KMS-11 (cell line): ENCODE results near the gene ABHD12B.

Experiments
- H2AFZ ChIP-seq: fragments of 200-600 bp; sonication (generic); 2 replicates; pipeline ENCODE4 v1.6.1; 2016; ENCODE audit warnings: antibody characterized with exemption, mixed run types, low read depth
- H3K27ac ChIP-seq: fragments of 200-600 bp; sonication (generic); 2 replicates; pipeline ENCODE4 v1.6.1; 2016; ENCODE audit warnings: mild to moderate bottlenecking, mixed run types
- H3K27me3 ChIP-seq: fragments of 200-600 bp; sonication (generic); 2 replicates; pipeline ENCODE4 v1.6.1; 2017; ENCODE audit warnings: mild to moderate bottlenecking, low read depth, mixed run types, moderate library complexity; ENCODE audit not compliant: insufficient read depth
- H3K36me3 ChIP-seq: fragments of 200-600 bp; sonication (generic); 2 replicates; pipeline ENCODE4 v1.6.1; 2017; ENCODE audit warnings: mild to moderate bottlenecking, mixed run types; ENCODE audit not compliant: insufficient read depth
- H3K4me1 ChIP-seq: fragments of 200-600 bp; sonication (generic); 2 replicates; pipeline ENCODE4 v1.6.1; 2016; ENCODE audit warnings: mild to moderate bottlenecking, low read depth, mixed run types; ENCODE audit not compliant: poor library complexity, severe bottlenecking
- H3K4me2 ChIP-seq: fragments of 200-600 bp; sonication (generic); 2 replicates; pipeline ENCODE4 v1.7.0; 2016; ENCODE audit warnings: mild to moderate bottlenecking, mixed run types
- H3K4me3 ChIP-seq: fragments of 200-600 bp; sonication (generic); IDR thresholded peaks from 2 replicates; pipeline ENCODE4 v1.6.1; 2017; ENCODE audit warnings: low read depth, low read length, mixed read lengths; ENCODE audit not compliant: insufficient read depth
- H3K79me2 ChIP-seq: fragments of 200-600 bp; sonication (generic); 2 replicates; pipeline ENCODE4 v1.6.1; 2016; ENCODE audit warnings: low read depth, mixed run types; ENCODE audit not compliant: insufficient read depth
- H3K9ac ChIP-seq: fragments of 200-600 bp; sonication (generic); 2 replicates; pipeline ENCODE4 v1.6.1; 2016; ENCODE audit warnings: mild to moderate bottlenecking, mixed run types
- H4K20me1 ChIP-seq: fragments of 200-600 bp; sonication (generic); 2 replicates; pipeline ENCODE4 v1.6.1; 2016; ENCODE audit warnings: mild to moderate bottlenecking, mixed run types; ENCODE audit not compliant: insufficient read depth
- TF ChIP-seq, protein P1 (sequence below): fragments of 200-600 bp; sonication (generic); conservative IDR thresholded peaks from 2 replicates; pipeline ENCODE4 v1.6.1; 2017; ENCODE audit warnings: low read depth, mild to moderate bottlenecking, antibody characterized with exemption, low read length, moderate library complexity, mixed read lengths

ABHD12B gene

DNA sequence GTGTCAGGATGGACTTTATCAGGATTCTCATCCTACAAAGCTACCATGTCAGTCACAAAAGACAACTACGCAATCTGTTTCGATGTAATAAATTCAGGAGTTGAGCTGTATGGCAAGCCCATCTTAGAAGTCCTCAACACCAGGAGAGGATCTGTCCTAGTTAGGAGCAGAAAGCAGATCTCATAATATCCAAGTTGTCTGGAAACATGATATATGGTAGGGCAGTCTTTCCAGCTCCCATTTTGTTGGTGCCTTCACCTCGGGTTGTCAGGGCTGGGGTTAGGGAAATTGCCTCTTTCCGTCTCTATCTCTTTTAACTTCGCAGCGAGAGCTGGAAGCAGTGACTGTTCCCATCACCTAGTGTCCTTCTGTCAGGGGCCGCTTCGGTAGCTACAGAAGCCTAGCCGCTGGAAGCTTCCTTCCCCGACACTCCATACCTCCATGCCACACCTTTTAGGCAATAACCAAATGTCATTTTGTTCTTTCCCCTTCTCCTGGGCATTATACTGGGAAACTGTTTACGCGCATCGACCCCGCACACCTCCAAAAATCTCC, 42.3 kb upstream of the ABHD12B start:
- peaks cover 4% of the 10 kb centered on the region for H3K4me1 ChIP-seq
- H3K4me2 ChIP-seq = peak overlapping the region; percentile 84; the same call in 1 of the 2 replicates
- no peak overlapping the region; the same call in 1 of the 2 replicates for H3K9ac ChIP-seq
- no peaks in the 10 kb centered on the region; the same call in 1 of the 2 replicates for H3K79me2 ChIP-seq
- no peaks in the 10 kb centered on the region for H4K20me1 ChIP-seq
- TF ChIP-seq, protein P1, sequence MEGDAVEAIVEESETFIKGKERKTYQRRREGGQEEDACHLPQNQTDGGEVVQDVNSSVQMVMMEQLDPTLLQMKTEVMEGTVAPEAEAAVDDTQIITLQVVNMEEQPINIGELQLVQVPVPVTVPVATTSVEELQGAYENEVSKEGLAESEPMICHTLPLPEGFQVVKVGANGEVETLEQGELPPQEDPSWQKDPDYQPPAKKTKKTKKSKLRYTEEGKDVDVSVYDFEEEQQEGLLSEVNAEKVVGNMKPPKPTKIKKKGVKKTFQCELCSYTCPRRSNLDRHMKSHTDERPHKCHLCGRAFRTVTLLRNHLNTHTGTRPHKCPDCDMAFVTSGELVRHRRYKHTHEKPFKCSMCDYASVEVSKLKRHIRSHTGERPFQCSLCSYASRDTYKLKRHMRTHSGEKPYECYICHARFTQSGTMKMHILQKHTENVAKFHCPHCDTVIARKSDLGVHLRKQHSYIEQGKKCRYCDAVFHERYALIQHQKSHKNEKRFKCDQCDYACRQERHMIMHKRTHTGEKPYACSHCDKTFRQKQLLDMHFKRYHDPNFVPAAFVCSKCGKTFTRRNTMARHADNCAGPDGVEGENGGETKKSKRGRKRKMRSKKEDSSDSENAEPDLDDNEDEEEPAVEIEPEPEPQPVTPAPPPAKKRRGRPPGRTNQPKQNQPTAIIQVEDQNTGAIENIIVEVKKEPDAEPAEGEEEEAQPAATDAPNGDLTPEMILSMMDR = no peak
- no peaks in the 10 kb centered on the region for H3K27me3 ChIP-seq
- peak overlapping the region; percentile 34; the same call in 1 of the 2 replicates for H2AFZ ChIP-seq
- H3K36me3 ChIP-seq = no peaks in the 10 kb centered on the region
- no peak overlapping the region for H3K27ac ChIP-seq
- no peak overlapping the region for H3K4me3 ChIP-seq

DNA sequence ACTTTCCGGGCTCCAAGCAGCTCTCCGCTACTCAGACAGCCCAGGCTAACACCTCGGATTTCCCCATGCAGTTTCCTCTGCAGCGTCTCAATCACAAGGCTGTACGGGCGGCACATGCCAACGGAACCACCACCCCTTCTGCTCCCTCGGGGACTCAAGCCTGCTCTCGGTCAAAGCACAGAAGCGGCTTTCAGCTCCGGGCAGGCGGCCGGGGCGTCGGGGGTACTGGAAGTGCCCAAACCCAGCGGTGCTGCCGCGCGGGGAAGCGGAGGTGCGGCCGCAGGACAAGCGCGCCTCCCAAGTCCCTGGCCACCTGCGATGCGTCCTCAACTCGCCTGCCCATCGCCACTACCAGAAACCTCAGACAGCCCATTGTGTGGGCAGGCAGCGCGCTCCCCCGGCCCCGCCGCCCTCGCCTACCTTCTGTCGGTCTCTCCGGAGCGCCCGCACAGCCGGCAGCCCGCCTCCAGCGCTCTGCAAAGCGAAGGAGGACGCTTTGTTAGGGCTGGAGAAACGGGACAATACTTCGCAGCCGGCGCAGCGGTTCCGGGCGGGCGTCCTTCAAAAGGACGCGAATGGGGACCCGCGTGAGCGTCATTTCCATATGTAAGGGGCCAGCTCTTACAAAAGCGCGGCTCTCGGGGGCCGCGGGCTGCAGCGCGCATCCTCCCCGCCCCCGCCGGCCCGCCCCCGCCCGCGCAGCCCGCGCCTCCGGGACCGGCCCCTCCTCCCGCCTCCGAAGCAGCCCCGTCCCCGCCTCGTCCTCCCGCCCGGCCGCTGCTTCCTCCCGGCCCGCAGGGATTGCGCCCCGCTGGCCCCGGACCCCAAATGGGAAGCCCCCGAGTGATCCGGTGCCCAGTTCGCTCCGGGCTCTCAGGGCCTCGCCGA, 41.6 kb upstream of the ABHD12B start:
- peaks cover 8% of the 10 kb centered on the region for H3K4me1 ChIP-seq
- H3K4me2 ChIP-seq = peak overlapping the region; percentile 84; the same call in 1 of the 2 replicates
- H3K79me2 ChIP-seq = no peaks in the 10 kb centered on the region; the same call in 1 of the 2 replicates
- TF ChIP-seq, protein P1 = no peak
- no peak overlapping the region for H3K4me3 ChIP-seq
- no peaks in the 10 kb centered on the region for H3K36me3 ChIP-seq
- H2AFZ ChIP-seq = peak overlapping the region; percentile 34
- H3K9ac ChIP-seq = no peak overlapping the region; the same call in 1 of the 2 replicates
- H3K27ac ChIP-seq = no peak overlapping the region
- no peaks in the 10 kb centered on the region for H4K20me1 ChIP-seq
- H3K27me3 ChIP-seq = no peaks in the 10 kb centered on the region

DNA sequence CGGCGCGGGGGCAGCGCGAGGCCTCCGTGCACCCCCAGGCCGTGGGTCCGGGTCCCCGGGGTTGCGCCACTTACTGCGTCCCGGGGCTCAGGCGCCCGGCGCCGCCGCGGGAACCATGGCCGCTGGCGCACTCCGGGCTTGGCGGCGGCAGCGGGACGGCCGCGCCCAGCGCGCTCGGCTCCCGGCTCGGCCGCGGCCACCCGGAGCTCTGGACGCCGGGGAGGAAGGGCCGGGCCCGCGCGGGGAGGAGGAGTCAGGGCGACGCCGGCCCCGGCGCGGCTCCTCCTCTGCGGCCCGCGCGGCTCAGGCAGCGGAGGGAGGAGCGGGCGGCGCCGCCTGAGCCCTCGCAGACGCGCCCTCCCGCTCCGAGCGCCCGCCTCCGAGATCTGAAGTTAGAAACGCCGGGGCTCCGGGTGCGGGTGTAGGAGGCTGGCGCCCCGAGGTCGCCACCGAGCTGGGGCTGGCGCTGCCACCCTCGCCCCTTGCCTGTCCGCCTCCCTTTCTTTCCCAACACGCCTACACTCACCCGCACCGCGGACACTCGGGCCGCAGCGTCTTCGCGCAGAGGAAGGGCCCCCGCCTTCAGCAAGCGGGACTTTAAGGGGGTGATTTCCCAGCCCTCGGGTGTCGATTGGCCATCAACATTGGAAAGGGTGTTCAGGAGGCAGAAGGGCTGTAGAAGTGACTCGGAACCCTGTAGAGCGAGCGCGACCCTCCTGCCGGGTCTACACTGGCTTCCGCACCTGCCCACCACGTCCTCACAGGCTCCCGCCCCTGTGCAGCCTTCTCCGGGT, 40.7 kb upstream of the ABHD12B start, which contains the start of gene NIN:
Gene NIN, minus strand, starts transcription at position 231 of the 794 bp plus-strand sequence. CDS start 9,106 bp downstream, outside the sequence.
- peaks cover 9% of the 10 kb centered on the region for H3K4me1 ChIP-seq
- TF ChIP-seq, protein P1 = no peak

DNA sequence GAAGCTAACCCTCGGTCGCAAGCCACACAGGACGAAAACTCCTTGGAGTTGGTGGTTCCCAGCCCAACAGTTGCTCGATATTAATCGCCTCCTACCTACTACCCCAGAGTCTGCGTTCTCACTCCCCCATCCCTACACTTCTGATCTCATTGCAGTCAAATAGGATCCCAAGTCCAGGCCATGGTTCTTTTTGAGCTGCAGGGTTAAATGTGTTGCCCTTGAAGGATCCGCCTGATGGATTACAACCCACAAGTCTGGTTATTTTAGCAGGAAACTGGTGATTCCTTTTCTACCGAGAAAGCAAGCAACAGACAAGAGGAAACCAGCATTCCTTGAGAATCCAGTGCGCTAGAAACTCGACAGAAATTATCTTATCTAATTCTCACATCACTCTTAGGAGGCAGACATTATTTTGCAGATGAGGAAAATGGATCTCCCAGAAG, 40.1 kb upstream of the ABHD12B start:
- H3K4me1 ChIP-seq = peaks cover 9% of the 10 kb centered on the region
- peak overlapping the region; percentile 32; the same call in 1 of the 2 replicates for H3K9ac ChIP-seq
- TF ChIP-seq, protein P1 = no peak

More for the DNA sequence above, 40.7 kb upstream of the ABHD12B start, which contains the start of gene NIN:
- H3K36me3 ChIP-seq = no peaks in the 10 kb centered on the region
- H3K27me3 ChIP-seq = no peaks in the 10 kb centered on the region
- H3K4me3 ChIP-seq = no peak within 1 kb of the TSS
- H3K27ac ChIP-seq = no peak within 1 kb of the TSS
- H2AFZ ChIP-seq = peak within 1 kb of the TSS; percentile 86
- H3K9ac ChIP-seq = peak within 1 kb of the TSS; percentile 32; the same call in 1 of the 2 replicates
- H3K4me2 ChIP-seq = peak within 1 kb of the TSS; percentile 84
- H4K20me1 ChIP-seq = no peaks in the 10 kb centered on the region
- no peaks in the 10 kb centered on the region; the same call in 1 of the 2 replicates for H3K79me2 ChIP-seq

More for the DNA sequence above, 40.1 kb upstream of the ABHD12B start:
- no peaks in the 10 kb centered on the region for H3K27me3 ChIP-seq
- no peaks in the 10 kb centered on the region for H4K20me1 ChIP-seq
- H3K4me2 ChIP-seq = peak overlapping the region; percentile 68
- H3K4me3 ChIP-seq = no peak overlapping the region
- H2AFZ ChIP-seq = peak overlapping the region; percentile 86
- no peak overlapping the region for H3K27ac ChIP-seq
- H3K79me2 ChIP-seq = no peaks in the 10 kb centered on the region; the same call in 1 of the 2 replicates
- no peaks in the 10 kb centered on the region for H3K36me3 ChIP-seq
